Keratinocyte (primary cell): ENCODE results near the gene SDK1. TPM values are rescaled to one million over a fixed set of nuclear protein-coding genes. Genes with fewer than 3 reads are reported as not detected.

Source experiments
- DNase-seq: peaks from one replicate; pipeline ENCODE4 v3.0.0-alpha.2; 2011; ENCODE audit warnings: low read depth, missing footprints, low spot score
- FAIRE-seq: peaks from 2 replicates; lab custom pipeline; 2011; peaks lifted over from hg19 to GRCh38; lab: Jason Lieb, UNC
- H2AFZ ChIP-seq: 2 replicates; pipeline ENCODE4 v1.6.0; 2012; ENCODE audit warnings: low read length, control low read depth, inconsistent platforms; ENCODE audit not compliant: control insufficient read depth
- H3K27ac ChIP-seq: 2 replicates; pipeline ENCODE4 v1.5.1; 2011; ENCODE audit warnings: low read length; ENCODE audit not compliant: control insufficient read depth, insufficient read depth
- H3K27me3 ChIP-seq: 3 replicates; pipeline ENCODE4 v1.6.0; 2011; ENCODE audit warnings: low read length; ENCODE audit not compliant: control insufficient read depth, insufficient read depth; ENCODE audit errors: extremely low read depth
- H3K36me3 ChIP-seq, 2 experiments: 2 replicates in 1 of 2; 3 replicates in 1 of 2; pipeline ENCODE4 v1.5.1; 2011; ENCODE audit warnings: low read length in 2 of 2, mild to moderate bottlenecking in 1 of 2; ENCODE audit not compliant: control insufficient read depth in 2 of 2, insufficient read depth in 2 of 2; ENCODE audit errors: extremely low read depth in 1 of 2
- H3K4me1 ChIP-seq: 3 replicates; pipeline ENCODE4 v1.5.1; 2011; ENCODE audit warnings: low read length; ENCODE audit not compliant: control insufficient read depth, insufficient read depth; ENCODE audit errors: extremely low read depth
- H3K4me2 ChIP-seq: 3 replicates; pipeline ENCODE4 v1.6.0; 2011; ENCODE audit warnings: low read depth, low read length; ENCODE audit not compliant: control insufficient read depth, insufficient read depth; ENCODE audit errors: extremely low read depth
- H3K4me3 ChIP-seq, 3 experiments: fragments of 200-600 bp in 1 of 3; sonication (generic) in 1 of 3; 2 replicates in 2 of 3; 3 replicates in 1 of 3; pipeline ENCODE4 v1.5.1; 2011 to 2016; ENCODE audit warnings: low read length in 3 of 3, mild to moderate bottlenecking in 3 of 3, control low read depth in 2 of 3, inconsistent platforms in 1 of 3, low read depth in 1 of 3, mixed read lengths in 1 of 3, mixed run types in 1 of 3, moderate library complexity in 1 of 3; ENCODE audit not compliant: control insufficient read depth in 2 of 3, insufficient read depth in 2 of 3; ENCODE audit errors: extremely low read depth in 1 of 3
- H3K79me2 ChIP-seq: 2 replicates; pipeline ENCODE4 v1.6.0; 2012; ENCODE audit warnings: low read length; ENCODE audit not compliant: control insufficient read depth, insufficient read depth
- H3K9ac ChIP-seq: 3 replicates; pipeline ENCODE4 v1.6.0; 2011; ENCODE audit warnings: low read length; ENCODE audit not compliant: control insufficient read depth, insufficient read depth; ENCODE audit errors: extremely low read depth
- H3K9me1 ChIP-seq: 3 replicates; pipeline ENCODE4 v1.6.0; 2011; ENCODE audit warnings: low read length; ENCODE audit not compliant: control insufficient read depth, insufficient read depth; ENCODE audit errors: extremely low read depth
- H3K9me3 ChIP-seq: 2 replicates; pipeline ENCODE4 v1.5.1; 2012; ENCODE audit warnings: low read depth, low read length; ENCODE audit not compliant: control insufficient read depth
- H4K20me1 ChIP-seq: 3 replicates; pipeline ENCODE4 v1.6.0; 2011; ENCODE audit warnings: low read length; ENCODE audit not compliant: control insufficient read depth, insufficient read depth; ENCODE audit errors: extremely low read depth
- EZH2 ChIP-seq: IDR thresholded peaks from one replicate; pipeline ENCODE4 v1.6.1; 2012; ENCODE audit warnings: inconsistent platforms, mild to moderate bottlenecking, low read length, moderate library complexity
- dilution Hi-C: fragments of 300-500 bp; cut with MboI; formaldehyde crosslinking; loops from one replicate; pipeline ENCODE4 v1.7.0; 2020; ENCODE audit warnings: low sequenced_read_pairs; ENCODE audit not compliant: extremely low pct_ligation_motif_present
- polyA plus RNA-seq, 5 experiments: library from polyadenylated mRNA; depleted of rRNA in 3 of 5; stranded (reverse) in 3 of 5; stranded (forward) in 1 of 5; unstranded in 1 of 5; fragments of >200 nt; gene quantifications; 1 replicate in 1 of 5; 2 replicates in 3 of 5; 3 replicates in 1 of 5; pipeline versions ENCODE4 v1.2.1 to v1.2.3, GENCODE V29; 2011 to 2012; ENCODE audit warnings: missing spikeins in 2 of 5, low read depth in 1 of 5, low replicate concordance in 1 of 5
- TF ChIP-seq, protein P1 (sequence below), 3 experiments: IDR thresholded peaks in 1 of 3; conservative IDR thresholded peaks in 1 of 3; optimal IDR thresholded peaks in 1 of 3; 2 replicates in 2 of 3; 3 replicates in 1 of 3; pipeline versions ENCODE3 to v1.5.1; 2011; ENCODE audit warnings: low read length in 3 of 3, mild to moderate bottlenecking in 3 of 3, moderate library complexity in 2 of 3, control low read depth in 1 of 3, inconsistent platforms in 1 of 3; ENCODE audit not compliant: insufficient read depth in 2 of 3; ENCODE audit errors: extremely low read depth in 1 of 3

SDK1 gene
- polyA plus RNA-seq, 1 donor (not counting 4 experiments of a cell fraction or from before 2014, with no cell fraction given) = 0.66 TPM

GRCh38 chr7:3461923-3462322, 160.9 kb downstream of the SDK1 start:
- no peaks in the 10 kb centered on the region for H3K9me1 ChIP-seq
- no peak overlapping the region for H3K4me3 ChIP-seq
- H3K36me3 ChIP-seq = peaks cover 0 to 4% of the 10 kb centered on the region in 2 experiments
- no peak overlapping the region for H2AFZ ChIP-seq
- H3K9me3 ChIP-seq = no peaks in the 10 kb centered on the region
- H3K27me3 ChIP-seq = no peaks in the 10 kb centered on the region
- no peaks in the 10 kb centered on the region for H4K20me1 ChIP-seq
- no peak overlapping the region for H3K9ac ChIP-seq
- H3K79me2 ChIP-seq = no peaks in the 10 kb centered on the region
- H3K27ac ChIP-seq = no peak overlapping the region
- no peak overlapping the region for H3K4me2 ChIP-seq
- dilution Hi-C loops = no loop called here
- TF ChIP-seq, protein P1, sequence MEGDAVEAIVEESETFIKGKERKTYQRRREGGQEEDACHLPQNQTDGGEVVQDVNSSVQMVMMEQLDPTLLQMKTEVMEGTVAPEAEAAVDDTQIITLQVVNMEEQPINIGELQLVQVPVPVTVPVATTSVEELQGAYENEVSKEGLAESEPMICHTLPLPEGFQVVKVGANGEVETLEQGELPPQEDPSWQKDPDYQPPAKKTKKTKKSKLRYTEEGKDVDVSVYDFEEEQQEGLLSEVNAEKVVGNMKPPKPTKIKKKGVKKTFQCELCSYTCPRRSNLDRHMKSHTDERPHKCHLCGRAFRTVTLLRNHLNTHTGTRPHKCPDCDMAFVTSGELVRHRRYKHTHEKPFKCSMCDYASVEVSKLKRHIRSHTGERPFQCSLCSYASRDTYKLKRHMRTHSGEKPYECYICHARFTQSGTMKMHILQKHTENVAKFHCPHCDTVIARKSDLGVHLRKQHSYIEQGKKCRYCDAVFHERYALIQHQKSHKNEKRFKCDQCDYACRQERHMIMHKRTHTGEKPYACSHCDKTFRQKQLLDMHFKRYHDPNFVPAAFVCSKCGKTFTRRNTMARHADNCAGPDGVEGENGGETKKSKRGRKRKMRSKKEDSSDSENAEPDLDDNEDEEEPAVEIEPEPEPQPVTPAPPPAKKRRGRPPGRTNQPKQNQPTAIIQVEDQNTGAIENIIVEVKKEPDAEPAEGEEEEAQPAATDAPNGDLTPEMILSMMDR (optimal IDR thresholded peaks at IDR 0.05 in 1 of 3, IDR thresholded peaks at IDR 0.05 in 1 of 3, conservative IDR thresholded peaks at IDR 0.05 in 1 of 3; ENCODE audit: extremely low read depth in 1 of 3, insufficient read depth in 2 of 3, low read length in 3 of 3) = no peak
- TF ChIP-seq EZH2 = no peak
- DNase-seq (no peak), FAIRE-seq (no peak)
- no peaks in the 10 kb centered on the region for H3K4me1 ChIP-seq

DNA sequence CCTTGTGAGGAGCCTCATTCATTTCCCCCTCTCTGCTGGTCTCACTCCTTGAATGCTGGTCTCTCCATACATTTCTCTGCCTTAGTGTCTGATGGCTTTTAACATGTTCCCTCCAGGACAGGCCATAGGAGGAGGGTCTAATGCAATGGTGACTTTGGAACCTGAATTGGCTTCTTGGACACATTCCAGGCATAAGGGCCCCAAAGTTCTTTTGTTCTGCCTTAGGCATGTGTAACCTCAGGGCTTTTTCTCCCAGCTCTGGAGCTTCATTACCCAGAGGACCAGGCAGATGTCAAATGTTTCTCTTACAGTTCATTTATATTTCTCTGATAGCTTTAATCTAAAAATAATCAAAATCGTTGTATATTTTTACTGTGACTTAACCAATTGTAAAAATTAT, 162.6 kb downstream of the SDK1 start:
- dilution Hi-C loops = no loop called here
- Histone ChIP-seq H3K9me1 (no peaks in the 10 kb centered on the region), H3K9me3 (no peaks in the 10 kb centered on the region), H3K27me3 (no peaks in the 10 kb centered on the region), H3K4me1 (no peaks in the 10 kb centered on the region), H2AFZ (no peak overlapping the region), H3K4me3 (no peak overlapping the region), H3K27ac (no peak overlapping the region), H3K36me3 (peaks cover 0 to 4% of the 10 kb centered on the region in 2 experiments), H3K4me2 (no peak overlapping the region), H3K79me2 (no peaks in the 10 kb centered on the region), H3K9ac (no peak overlapping the region), H4K20me1 (no peaks in the 10 kb centered on the region)
- TF ChIP-seq, protein P1 (optimal IDR thresholded peaks at IDR 0.05 in 1 of 3, IDR thresholded peaks at IDR 0.05 in 1 of 3, conservative IDR thresholded peaks at IDR 0.05 in 1 of 3; ENCODE audit: extremely low read depth in 1 of 3, insufficient read depth in 2 of 3, low read length in 3 of 3) = no peak
- TF ChIP-seq EZH2 = no peak
- DNase-seq (no peak), FAIRE-seq (no peak)
